GM12801 (cell line): ENCODE measurements around the gene TBC1D22A.

Experiments used
- TF ChIP-seq, protein P1 (sequence below): IDR thresholded peaks from one replicate; pipeline ENCODE4 v1.5.1; 2011; ENCODE audit warnings: control low read depth; ENCODE audit not compliant: insufficient read length; ENCODE audit errors: extremely low read depth

The TBC1D22A gene

DNA sequence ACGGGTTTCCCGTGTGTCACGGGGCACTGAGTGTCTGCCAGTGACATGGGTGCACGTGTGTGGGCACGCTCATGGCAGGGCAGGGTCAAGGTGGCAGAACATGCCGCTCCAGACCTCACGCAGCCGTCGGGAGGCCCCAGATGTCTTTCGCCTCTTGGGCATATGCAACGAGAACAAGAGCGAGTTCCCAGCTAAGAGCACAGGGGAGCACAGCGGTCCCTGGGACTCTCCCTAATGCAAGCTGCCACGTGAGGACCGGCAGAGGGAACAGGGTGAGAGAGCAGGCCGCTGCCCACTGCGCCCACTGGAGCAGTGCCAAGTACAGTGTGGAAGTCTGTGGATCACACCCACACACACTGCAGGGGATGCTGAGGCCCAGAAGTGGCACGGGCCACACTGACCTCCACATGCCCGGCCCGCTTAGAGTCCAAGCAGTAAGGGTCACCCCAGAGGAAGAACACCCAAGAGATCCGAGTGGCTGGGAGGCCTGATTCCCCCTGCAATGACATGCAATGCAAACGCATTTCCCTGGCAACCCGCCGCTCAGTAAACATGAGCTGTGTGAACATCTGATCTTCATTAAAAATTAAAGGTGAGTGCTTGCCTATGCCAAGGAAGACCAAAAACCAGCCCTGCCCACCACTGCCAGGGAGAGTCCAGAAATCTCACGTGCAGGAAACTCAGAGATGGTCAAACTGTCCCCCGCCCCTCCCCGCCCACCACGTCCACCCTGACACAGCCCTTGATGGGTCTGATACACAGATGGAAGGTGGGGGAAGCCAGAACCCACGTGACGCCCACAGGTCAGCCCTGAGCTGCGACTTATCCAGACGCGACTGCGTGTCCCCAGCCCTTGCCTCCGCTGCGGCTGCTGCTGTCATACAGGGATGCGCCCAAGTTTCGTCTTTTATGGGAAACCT lies 36.1 kb upstream of the TBC1D22A start:
- TF ChIP-seq, protein P1, sequence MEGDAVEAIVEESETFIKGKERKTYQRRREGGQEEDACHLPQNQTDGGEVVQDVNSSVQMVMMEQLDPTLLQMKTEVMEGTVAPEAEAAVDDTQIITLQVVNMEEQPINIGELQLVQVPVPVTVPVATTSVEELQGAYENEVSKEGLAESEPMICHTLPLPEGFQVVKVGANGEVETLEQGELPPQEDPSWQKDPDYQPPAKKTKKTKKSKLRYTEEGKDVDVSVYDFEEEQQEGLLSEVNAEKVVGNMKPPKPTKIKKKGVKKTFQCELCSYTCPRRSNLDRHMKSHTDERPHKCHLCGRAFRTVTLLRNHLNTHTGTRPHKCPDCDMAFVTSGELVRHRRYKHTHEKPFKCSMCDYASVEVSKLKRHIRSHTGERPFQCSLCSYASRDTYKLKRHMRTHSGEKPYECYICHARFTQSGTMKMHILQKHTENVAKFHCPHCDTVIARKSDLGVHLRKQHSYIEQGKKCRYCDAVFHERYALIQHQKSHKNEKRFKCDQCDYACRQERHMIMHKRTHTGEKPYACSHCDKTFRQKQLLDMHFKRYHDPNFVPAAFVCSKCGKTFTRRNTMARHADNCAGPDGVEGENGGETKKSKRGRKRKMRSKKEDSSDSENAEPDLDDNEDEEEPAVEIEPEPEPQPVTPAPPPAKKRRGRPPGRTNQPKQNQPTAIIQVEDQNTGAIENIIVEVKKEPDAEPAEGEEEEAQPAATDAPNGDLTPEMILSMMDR = no peak

GRCh38 chr22:46726986-46727317 lies 35.5 kb upstream of the TBC1D22A start:
- TF ChIP-seq, protein P1 = no peak

GRCh38 chr22:46727813-46728364 lies 34.6 kb upstream of the TBC1D22A start:
- TF ChIP-seq, protein P1 = no peak

DNA sequence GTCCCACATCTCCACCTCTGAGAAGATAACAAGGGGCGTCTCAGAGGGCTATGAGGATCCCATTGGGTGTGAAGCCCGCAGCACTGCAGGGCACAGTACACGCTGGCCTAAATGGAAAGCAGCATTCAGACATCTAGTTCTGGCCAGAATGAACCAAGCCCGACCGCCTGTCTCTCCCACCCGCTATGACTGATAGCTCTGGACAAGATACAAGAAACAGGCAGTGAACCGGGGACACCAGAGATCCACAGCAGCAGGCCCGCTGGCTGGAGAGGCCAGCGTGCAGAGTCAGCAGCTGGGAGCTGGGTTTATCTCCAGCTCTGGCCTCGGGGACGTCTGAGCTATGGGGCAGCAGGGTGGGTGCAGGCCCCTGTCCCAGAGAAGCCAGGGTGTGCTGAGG lies 34.0 kb upstream of the TBC1D22A start:
- TF ChIP-seq, protein P1 = no peak

- TF ChIP-seq, protein P1 = no peak
Measured at GRCh38 chr22:46730568-46731245, 31.7 kb upstream of the TBC1D22A start.

DNA sequence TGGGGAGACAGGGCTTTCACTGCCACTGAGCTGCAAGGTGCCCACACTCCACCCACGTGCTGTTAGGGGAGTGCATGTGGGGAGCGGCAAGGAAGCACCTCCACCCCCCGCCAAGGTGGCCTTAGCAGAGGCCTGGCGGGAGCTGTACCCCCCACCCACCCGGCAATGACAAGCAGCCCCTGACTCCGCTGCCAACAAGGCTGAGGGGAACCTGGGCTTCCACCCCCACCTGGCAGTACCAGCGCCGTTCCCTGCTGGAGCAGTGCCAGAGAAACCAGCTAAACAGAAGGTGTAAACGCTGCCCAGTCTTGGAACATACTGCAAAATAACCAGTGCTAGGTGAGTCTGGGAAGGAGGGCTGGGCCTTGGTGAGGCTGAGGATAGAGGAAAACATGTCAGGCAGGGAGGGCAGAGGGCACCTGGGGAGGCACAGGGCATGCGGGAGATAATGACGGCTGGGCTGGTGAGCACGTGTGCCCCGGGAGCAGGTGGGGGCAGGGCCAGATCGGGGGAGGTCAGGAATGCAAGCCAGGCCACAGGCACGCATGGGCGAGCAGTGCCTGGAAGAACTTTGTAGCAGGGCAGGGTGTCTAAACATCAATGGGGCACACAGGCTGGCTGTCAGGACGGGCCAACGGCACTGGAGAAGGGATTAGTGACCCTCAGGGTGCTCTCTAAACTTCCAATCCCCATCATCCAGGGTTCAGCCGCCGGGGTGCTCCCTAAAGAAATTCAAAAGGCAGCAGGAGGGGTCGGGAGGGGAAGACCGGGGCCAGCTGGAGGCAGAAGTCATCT lies 31.0 kb upstream of the TBC1D22A start:
- TF ChIP-seq, protein P1 = no peak

DNA sequence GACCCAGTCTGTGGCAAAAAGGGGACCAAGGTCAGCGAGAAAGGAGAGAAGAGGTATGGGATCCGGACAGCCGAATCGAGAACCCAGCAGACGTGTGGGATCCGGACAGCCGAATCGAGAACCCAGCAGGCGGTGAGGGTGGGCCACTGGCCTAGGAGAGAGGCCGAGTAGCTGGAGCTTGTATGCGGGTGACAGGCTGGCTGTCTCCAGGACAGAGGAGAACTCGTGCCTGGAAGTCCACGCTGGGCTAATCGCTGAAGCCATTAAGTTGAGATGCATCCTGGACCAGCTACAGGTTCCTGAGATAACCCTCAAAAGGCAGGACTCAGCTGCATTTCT lies 30.4 kb upstream of the TBC1D22A start:
- TF ChIP-seq, protein P1 = no peak
